ENCODE measurements around the gene SLC39A11.

The SLC39A11 gene

GRCh38 chr17:72696156-72696555, 396.3 kb downstream of the SLC39A11 start:
- no peak for TF ChIP-seq CTCF (IDR thresholded peaks at IDR 0.05; ENCODE audit: insufficient read depth, low read length, poor library complexity, severe bottlenecking)
- Histone ChIP-seq H3K4me3 (replicated peaks; ENCODE audit: low read depth, low read length) (no peak overlapping the region), H3K36me3 (ENCODE audit: control insufficient read depth, insufficient read depth, low read length) (no peaks in the 10 kb centered on the region), H3K27me3 (replicated peaks; ENCODE audit: control insufficient read depth, insufficient read depth, low read length) (no peaks in the 10 kb centered on the region)
- DNase-seq (ENCODE audit: extremely low read depth, insufficient read length): no peak

- Histone ChIP-seq H3K4me3 (replicated peaks; ENCODE audit: low read depth, low read length) (no peak overlapping the region), H3K27me3 (replicated peaks; ENCODE audit: control insufficient read depth, insufficient read depth, low read length) (no peaks in the 10 kb centered on the region), H3K36me3 (ENCODE audit: control insufficient read depth, insufficient read depth, low read length) (no peaks in the 10 kb centered on the region)
- TF ChIP-seq CTCF (IDR thresholded peaks at IDR 0.05; ENCODE audit: insufficient read depth, low read length, poor library complexity, severe bottlenecking): no peak
- DNase-seq (ENCODE audit: extremely low read depth, insufficient read length): no peak
These were observed 398.5 kb downstream of the SLC39A11 start for GRCh38 chr17:72693956-72694355.

- no peak for TF ChIP-seq CTCF (IDR thresholded peaks at IDR 0.05; ENCODE audit: insufficient read depth, low read length, poor library complexity, severe bottlenecking)
- no peak for DNase-seq (ENCODE audit: extremely low read depth, insufficient read length)
- H3K4me3 ChIP-seq (replicated peaks; ENCODE audit: low read depth, low read length): no peak overlapping the region
- H3K27me3 ChIP-seq (replicated peaks; ENCODE audit: control insufficient read depth, insufficient read depth, low read length): no peaks in the 10 kb centered on the region
- no peaks in the 10 kb centered on the region for H3K36me3 ChIP-seq (ENCODE audit: control insufficient read depth, insufficient read depth, low read length)
These were observed 399.2 kb downstream of the SLC39A11 start for GRCh38 chr17:72693151-72693878.

GRCh38 chr17:72692676-72693075, 399.8 kb downstream of the SLC39A11 start:
- TF ChIP-seq CTCF (IDR thresholded peaks at IDR 0.05; ENCODE audit: insufficient read depth, low read length, poor library complexity, severe bottlenecking): no peak
- Histone ChIP-seq H3K4me3 (replicated peaks; ENCODE audit: low read depth, low read length) (no peak overlapping the region), H3K27me3 (replicated peaks; ENCODE audit: control insufficient read depth, insufficient read depth, low read length) (no peaks in the 10 kb centered on the region), H3K36me3 (ENCODE audit: control insufficient read depth, insufficient read depth, low read length) (no peaks in the 10 kb centered on the region)
- no peak for DNase-seq (ENCODE audit: extremely low read depth, insufficient read length)

- Histone ChIP-seq H3K36me3 (ENCODE audit: control insufficient read depth, insufficient read depth, low read length) (no peaks in the 10 kb centered on the region), H3K27me3 (replicated peaks; ENCODE audit: control insufficient read depth, insufficient read depth, low read length) (no peaks in the 10 kb centered on the region), H3K4me3 (replicated peaks; ENCODE audit: low read depth, low read length) (no peak overlapping the region)
- DNase-seq (ENCODE audit: extremely low read depth, insufficient read length): no peak
- no peak for TF ChIP-seq CTCF (IDR thresholded peaks at IDR 0.05; ENCODE audit: insufficient read depth, low read length, poor library complexity, severe bottlenecking)
These were observed 400.9 kb downstream of the SLC39A11 start for GRCh38 chr17:72691586-72691985.

- Histone ChIP-seq H3K36me3 (ENCODE audit: control insufficient read depth, insufficient read depth, low read length) (no peaks in the 10 kb centered on the region), H3K27me3 (replicated peaks; ENCODE audit: control insufficient read depth, insufficient read depth, low read length) (no peaks in the 10 kb centered on the region), H3K4me3 (replicated peaks; ENCODE audit: low read depth, low read length) (no peak overlapping the region)
- no peak for DNase-seq (ENCODE audit: extremely low read depth, insufficient read length)
- TF ChIP-seq CTCF (IDR thresholded peaks at IDR 0.05; ENCODE audit: insufficient read depth, low read length, poor library complexity, severe bottlenecking): no peak
These were observed 401.5 kb downstream of the SLC39A11 start for GRCh38 chr17:72691017-72691416.
